ENCODE results near the gene HNRNPLL. TPM values are rescaled to one million over a fixed set of nuclear protein-coding genes. Genes with fewer than 3 reads are reported as not detected.
"Not testable (repeated sequence)": the region's sequence is repeated elsewhere in the genome, so short reads cannot be mapped to it uniquely, and the experiment has no call there.

Gene HNRNPLL
- total RNA-seq, 2 experiments from 2014 or later = 79.3 to 82.0 TPM

DNA sequence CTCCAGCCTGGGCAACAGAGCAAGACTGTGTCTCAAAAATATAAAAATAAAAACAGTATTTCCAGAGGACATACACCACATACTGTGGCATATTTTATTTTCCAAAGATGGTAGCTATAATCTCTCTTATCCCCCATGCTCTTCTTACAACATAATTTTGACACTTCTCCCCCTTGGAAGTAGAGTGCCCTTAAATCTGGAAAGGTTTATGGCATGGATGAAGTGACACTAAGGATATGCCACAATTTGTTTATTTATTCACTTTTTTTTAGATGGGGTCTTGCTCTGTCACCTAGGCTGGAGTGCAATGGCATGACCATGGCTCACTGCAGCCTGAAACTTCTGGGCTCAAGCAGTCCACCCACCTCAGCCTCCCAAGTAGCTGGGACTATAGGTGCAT is 56.7 kb downstream of the HNRNPLL start:
- CTCF ChIA-PET = interaction anchor here (0.5 kb wide), 1 partner anchor 22 kb away, joined by 3 read pairs; no protein-coding TSS in a partner anchor
- POLR2A ChIA-PET = interaction anchor here (0.5 kb wide), 1 partner anchor 188 kb away, joined by 4 read pairs; no protein-coding TSS in a partner anchor

- CTCF ChIA-PET, POLR2A ChIA-PET: not testable (repeated sequence)
Measured at GRCh38 chr2:38542248-38542631, 60.5 kb downstream of the HNRNPLL start.

DNA sequence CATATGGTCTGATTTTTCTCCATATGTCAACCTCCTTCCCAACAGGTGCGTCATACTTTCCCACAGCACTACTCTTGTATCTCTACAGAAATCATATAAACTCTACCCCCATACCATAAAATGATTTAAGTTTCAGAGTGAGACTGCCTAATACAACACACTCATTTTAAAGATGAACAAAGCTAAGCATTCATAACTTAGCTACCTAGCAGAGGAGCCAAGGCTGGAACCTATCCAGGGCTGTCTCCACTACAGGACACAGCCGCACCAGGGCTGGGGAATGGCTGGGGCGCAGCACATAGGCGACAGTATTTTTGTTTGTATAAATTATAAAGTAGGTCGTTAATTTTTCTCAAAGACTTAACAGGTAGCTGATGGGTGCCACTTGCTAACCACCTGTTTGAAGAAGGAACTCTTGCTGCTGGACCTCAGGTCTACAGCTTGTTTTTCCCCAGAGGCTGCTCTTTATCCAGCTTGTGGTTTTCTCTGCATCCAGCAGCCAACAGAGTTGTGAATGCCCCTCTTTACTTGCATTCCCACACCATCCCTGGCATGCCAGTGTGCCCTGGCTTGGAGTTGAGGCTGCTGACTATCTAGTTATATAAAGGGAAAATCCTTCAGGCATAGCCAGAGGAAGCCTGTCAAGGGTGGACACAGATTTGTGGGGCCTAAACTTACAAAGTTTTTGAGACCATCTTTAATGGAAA is 62.0 kb downstream of the HNRNPLL start:
- ChIA-PET CTCF (no interaction called here), POLR2A (no interaction called here)

- ChIA-PET CTCF (interaction anchor here (1.4 kb wide), 1 partner anchor 15 kb away, joined by 3 read pairs; no protein-coding TSS in a partner anchor), POLR2A (no interaction called here)
Measured at GRCh38 chr2:38539086-38539485, 63.6 kb downstream of the HNRNPLL start.

DNA sequence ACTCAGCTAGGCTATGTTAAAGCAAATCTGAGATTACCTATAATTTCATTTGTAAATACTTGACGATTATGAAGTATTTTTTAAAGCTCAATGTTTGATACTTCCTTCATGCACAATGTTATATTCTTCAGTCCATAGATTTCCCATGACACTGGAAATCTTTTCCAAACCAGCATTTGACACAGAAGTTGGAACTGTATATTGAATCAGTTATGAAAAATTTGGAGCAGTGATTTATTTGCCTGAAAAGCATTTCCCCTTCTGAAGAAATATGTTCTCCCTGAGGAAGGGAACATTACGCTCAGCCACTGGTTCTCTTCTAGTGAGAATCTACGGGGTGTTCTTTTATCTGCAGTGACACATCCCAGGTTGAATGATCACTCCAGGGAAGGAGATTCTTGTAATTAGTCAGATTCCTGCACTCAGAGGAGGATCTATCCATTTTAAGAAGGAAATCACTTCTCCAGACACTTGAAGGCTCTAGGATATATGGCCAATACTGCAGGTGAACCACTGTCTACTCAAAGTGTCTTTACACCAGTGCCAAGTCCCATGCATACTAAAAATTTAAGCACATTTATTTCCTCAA is 64.7 kb downstream of the HNRNPLL start:
- CTCF ChIA-PET = no interaction called here
- POLR2A ChIA-PET = no interaction called here

DNA sequence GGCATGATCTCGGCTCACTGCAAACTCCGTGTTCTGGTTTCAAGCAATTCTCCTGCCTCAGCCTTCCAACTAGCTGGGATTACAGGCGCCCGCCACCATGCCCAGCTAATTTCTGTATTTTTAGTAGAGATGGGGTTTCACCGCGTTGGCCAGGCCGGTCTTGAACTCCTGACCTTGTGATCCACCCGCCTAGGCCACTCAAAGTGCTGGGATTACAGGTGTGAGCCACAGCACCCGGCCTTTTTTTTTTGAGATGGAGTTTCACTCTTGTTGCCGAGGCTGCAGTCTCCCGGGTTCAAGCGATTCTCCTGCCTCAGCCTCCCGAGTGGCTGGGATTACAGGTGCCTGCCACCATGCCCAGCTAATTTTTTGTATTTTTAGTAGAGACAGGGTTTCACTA is 65.4 kb downstream of the HNRNPLL start:
- CTCF ChIA-PET = interaction anchor here (1.0 to 1.8 kb wide), 4 partner anchors 44 to 204 kb away, joined by 3 to 8 read pairs (median 5); no protein-coding TSS in a partner anchor
- POLR2A ChIA-PET = not testable (repeated sequence)

DNA sequence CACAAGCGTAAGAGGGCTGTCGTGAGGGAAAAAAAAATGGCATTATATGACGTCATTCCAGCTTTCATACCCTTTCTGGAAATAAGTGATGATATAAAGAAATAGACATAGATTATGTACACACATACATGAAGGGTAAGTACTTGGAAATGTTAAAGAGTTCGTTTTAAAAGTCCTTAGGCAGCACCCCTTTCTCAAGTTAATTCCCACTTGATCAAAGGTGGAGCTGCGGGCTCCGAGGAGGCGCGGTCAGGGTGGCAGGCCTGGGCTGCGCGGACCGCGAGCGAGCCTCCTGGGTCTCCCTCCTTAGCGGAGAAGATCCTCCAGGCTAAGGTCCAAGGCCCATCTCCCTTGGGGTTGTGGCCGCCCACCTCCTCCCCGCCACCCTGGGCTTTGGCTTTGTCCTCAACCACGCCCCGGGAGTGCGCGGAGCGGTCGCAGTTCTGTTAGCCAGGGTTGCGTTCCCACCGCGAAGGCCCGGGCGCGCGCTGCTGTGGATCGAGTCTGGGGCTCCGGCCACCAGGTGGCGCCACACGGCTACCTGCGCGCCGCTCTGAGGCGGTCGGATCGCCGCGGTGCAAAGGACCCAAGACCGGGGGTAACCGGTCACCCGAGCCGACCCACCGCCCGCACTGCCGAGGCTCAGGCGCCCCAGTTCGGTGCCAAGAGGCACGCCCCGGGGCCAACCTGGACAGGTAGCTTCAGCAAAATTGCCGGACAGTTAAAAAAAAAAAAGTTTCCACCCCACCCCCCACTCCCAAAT is 66.8 kb downstream of the HNRNPLL start:
- CTCF ChIA-PET = interaction anchor here (0.7 to 1.8 kb wide), 18 partner anchors 14 to 299 kb away, joined by 3 to 8 read pairs (median 3); no protein-coding TSS in a partner anchor
- POLR2A ChIA-PET = interaction anchor here (0.6 to 1.6 kb wide), 2 partner anchors 182 to 208 kb away, joined by 3 to 5 read pairs; no protein-coding TSS in a partner anchor

- ChIA-PET CTCF (interaction anchor here (0.7 to 1.8 kb wide), 9 partner anchors 27 to 299 kb away, joined by 3 to 8 read pairs (median 3); no protein-coding TSS in a partner anchor), POLR2A (interaction anchor here (1.6 kb wide), 1 partner anchor 208 kb away, joined by 5 read pairs; no protein-coding TSS in a partner anchor)
Measured at GRCh38 chr2:38535404-38535743, 67.4 kb downstream of the HNRNPLL start.

DNA sequence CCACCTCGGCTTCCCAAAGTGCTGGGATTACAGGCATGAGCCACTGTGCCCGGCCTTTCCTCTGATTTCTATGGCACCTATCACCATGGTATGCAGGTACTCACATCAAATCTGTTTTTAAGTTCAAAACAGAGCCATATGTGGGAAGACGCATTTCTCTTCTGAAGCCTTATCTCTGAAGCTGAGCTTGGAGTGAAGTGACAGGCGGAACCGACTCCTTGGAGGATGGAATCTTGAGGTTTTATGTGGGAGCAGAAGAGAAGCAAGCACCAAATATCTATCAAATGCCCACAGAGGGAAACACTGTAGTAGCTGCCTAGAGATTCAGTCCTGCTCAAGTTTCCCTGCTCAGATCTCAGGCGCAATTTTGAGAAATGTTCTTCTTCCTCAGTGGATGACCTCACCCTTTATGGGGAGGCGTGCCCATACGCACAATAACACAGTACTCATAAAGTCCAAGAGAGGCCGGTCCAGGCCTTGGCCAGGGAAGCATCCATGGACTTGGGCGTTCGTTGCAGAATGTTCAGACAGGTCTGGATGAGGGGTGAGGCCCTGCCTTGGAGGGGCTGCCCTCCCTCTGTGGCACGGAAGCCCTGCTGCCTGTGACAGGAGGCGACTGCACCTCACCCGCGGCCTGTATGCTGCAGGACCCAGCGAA is 67.9 kb downstream of the HNRNPLL start:
- ChIA-PET POLR2A (no interaction called here), CTCF (interaction anchor here (0.7 to 1.6 kb wide), 7 partner anchors 27 to 300 kb away, joined by 3 to 7 read pairs (median 3); no protein-coding TSS in a partner anchor)

- POLR2A ChIA-PET = no interaction called here
Measured at GRCh38 chr2:38533757-38534545, 68.8 kb downstream of the HNRNPLL start.

GRCh38 chr2:38533180-38533579 is 69.5 kb downstream of the HNRNPLL start:
- POLR2A ChIA-PET = interaction anchor here (0.7 kb wide), 1 partner anchor 217 kb away, joined by 3 read pairs; no protein-coding TSS in a partner anchor

More at GRCh38 chr2:38533757-38534545, 68.8 kb downstream of the HNRNPLL start:
- CTCF ChIA-PET = interaction anchor here (0.9 kb wide), 1 partner anchor 11 kb away, joined by 4 read pairs; no protein-coding TSS in a partner anchor

DNA sequence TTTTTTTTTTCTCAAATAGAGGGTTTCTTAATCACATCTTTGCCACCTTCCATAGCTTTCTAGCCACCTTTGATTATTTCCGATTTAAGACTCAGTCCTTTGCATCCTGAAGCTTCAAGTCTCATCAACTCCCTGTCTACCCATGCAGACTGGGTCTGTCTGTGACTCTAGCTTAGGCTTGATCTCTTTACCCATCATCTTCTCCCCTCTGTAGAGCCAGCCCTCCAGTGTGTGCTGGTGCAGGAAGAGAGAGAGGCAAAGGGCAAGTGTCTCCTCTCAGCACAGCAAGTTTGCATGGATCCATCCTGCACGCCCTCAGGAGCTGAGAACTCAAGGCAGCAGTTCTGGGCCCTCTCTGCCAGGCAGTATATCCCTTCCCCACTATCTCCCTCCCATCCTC is 70.4 kb downstream of the HNRNPLL start:
- POLR2A ChIA-PET = no interaction called here
- CTCF ChIA-PET = interaction anchor here (0.9 to 1.5 kb wide), 4 partner anchors 24 to 121 kb away, joined by 3 read pairs; no protein-coding TSS in a partner anchor

More at GRCh38 chr2:38533180-38533579, 69.5 kb downstream of the HNRNPLL start:
- CTCF ChIA-PET = interaction anchor here (0.9 to 1.5 kb wide), 3 partner anchors 10 to 120 kb away, joined by 3 to 4 read pairs (median 3); no protein-coding TSS in a partner anchor

- ChIA-PET POLR2A (no interaction called here), CTCF (interaction anchor here (0.6 kb wide), 2 partner anchors 58 to 185 kb away, joined by 3 to 5 read pairs; no protein-coding TSS in a partner anchor)
Measured at GRCh38 chr2:38529208-38529607, 73.5 kb downstream of the HNRNPLL start.

GRCh38 chr2:38528534-38528933 is 74.2 kb downstream of the HNRNPLL start:
- POLR2A ChIA-PET = no interaction called here
- CTCF ChIA-PET = interaction anchor here (0.6 kb wide), 1 partner anchor 185 kb away, joined by 5 read pairs; no protein-coding TSS in a partner anchor

- ChIA-PET CTCF (interaction anchor here (0.6 kb wide), 1 partner anchor 679 kb away, joined by 3 read pairs; no protein-coding TSS in a partner anchor), POLR2A (no interaction called here)
Measured at GRCh38 chr2:38528008-38528442, 74.7 kb downstream of the HNRNPLL start.

GRCh38 chr2:38527338-38528007 is 75.3 kb downstream of the HNRNPLL start:
- CTCF ChIA-PET = interaction anchor here (0.6 to 0.7 kb wide), 2 partner anchors 108 to 679 kb away, joined by 3 read pairs; no protein-coding TSS in a partner anchor
- POLR2A ChIA-PET = no interaction called here

GRCh38 chr2:38526195-38526594 is 76.5 kb downstream of the HNRNPLL start:
- CTCF ChIA-PET = no interaction called here

More at GRCh38 chr2:38526195-38526594, 76.5 kb downstream of the HNRNPLL start:
- POLR2A ChIA-PET = no interaction called here

Measured in activated CD8-positive, alpha-beta memory T cell treated with anti-CD3 and anti-CD28 coated beads for 36 hours (primary cell).